IPS DF 6.9 (cell line): Measurements from ENCODE around the gene CRYBG1.
"Not testable (repeated sequence)": the region's sequence is repeated elsewhere in the genome, so short reads cannot be mapped to it uniquely, and the experiment has no call there.

ENCODE experiments used
- DNase-seq: peaks from one replicate; pipeline ENCODE4 v3.0.0-alpha.2; 2013; ENCODE audit warnings: low read depth, low spot score
- H3K27ac ChIP-seq: one replicate; pipeline ENCODE4 v1.5.1; 2013; ENCODE audit warnings: low read length, control low read depth
- H3K27me3 ChIP-seq: 2 replicates; pipeline ENCODE4 v1.6.1; 2013; ENCODE audit warnings: mild to moderate bottlenecking, low read length; ENCODE audit not compliant: control insufficient read depth, insufficient read depth
- H3K36me3 ChIP-seq: 2 replicates; pipeline ENCODE4 v1.6.1; 2013; ENCODE audit warnings: low read length; ENCODE audit not compliant: control insufficient read depth, insufficient read depth
- H3K4me1 ChIP-seq: 2 replicates; pipeline ENCODE4 v1.6.1; 2013; ENCODE audit warnings: low read length; ENCODE audit not compliant: control insufficient read depth, insufficient read depth
- H3K4me3 ChIP-seq: 2 replicates; pipeline ENCODE4 v1.5.1; 2013; ENCODE audit warnings: mild to moderate bottlenecking, low read length
- H3K9me3 ChIP-seq: 2 replicates; pipeline ENCODE4 v1.6.1; 2013; ENCODE audit warnings: low read length, inconsistent platforms; ENCODE audit not compliant: control insufficient read depth, insufficient read depth
- WGBS: extraction: QIAGEN DNeasy Blood & Tissue Kit; methylation state at CpG from one replicate; pipeline ENCODE4 v1.1.7; 2013; ENCODE audit warnings: mixed read lengths, missing lambda C conversion rate; ENCODE audit not compliant: insufficient read length, insufficient coverage; 5-methylcytosine and 5-hydroxymethylcytosine counted together

Gene CRYBG1

GRCh38 chr6:106512048-106512967 is 151.8 kb downstream of the CRYBG1 start:
- Histone ChIP-seq H3K27me3 (peaks cover 31% of the 10 kb centered on the region), H3K4me3 (peak overlapping the region; percentile 27; the same call in 1 of the 2 replicates), H3K9me3 (no peaks in the 10 kb centered on the region), H3K4me1 (peaks cover 3% of the 10 kb centered on the region), H3K36me3 (no peaks in the 10 kb centered on the region), H3K27ac (no peak overlapping the region)
- no CpG with 5 or more reads among the region's 90 CpGs for WGBS
- DNase-seq: no peak

GRCh38 chr6:106512968-106513574 is 152.6 kb downstream of the CRYBG1 start:
- Histone ChIP-seq H3K36me3 (no peaks in the 10 kb centered on the region), H3K4me3 (peak overlapping the region; percentile 27; the same call in 1 of the 2 replicates), H3K4me1 (peaks cover 3% of the 10 kb centered on the region), H3K27me3 (peaks cover 31% of the 10 kb centered on the region), H3K9me3 (no peaks in the 10 kb centered on the region), H3K27ac (no peak overlapping the region)
- no peak for DNase-seq
- WGBS: no CpG with 5 or more reads among the region's 19 CpGs

- WGBS: no CpG with 5 or more reads among the region's 3 CpGs
- Histone ChIP-seq H3K4me1 (peaks cover 3% of the 10 kb centered on the region), H3K27me3 (peaks cover 27% of the 10 kb centered on the region), H3K9me3 (no peaks in the 10 kb centered on the region), H3K36me3 (no peaks in the 10 kb centered on the region), H3K4me3 (no peak overlapping the region), H3K27ac (no peak overlapping the region)
- no peak for DNase-seq
These were observed 153.5 kb downstream of the CRYBG1 start for GRCh38 chr6:106513808-106514582.

GRCh38 chr6:106514583-106514885 is 154.0 kb downstream of the CRYBG1 start:
- Histone ChIP-seq H3K27ac (no peak overlapping the region), H3K4me1 (peaks cover 3% of the 10 kb centered on the region), H3K9me3 (no peaks in the 10 kb centered on the region), H3K27me3 (peaks cover 25% of the 10 kb centered on the region), H3K4me3 (no peak overlapping the region), H3K36me3 (no peaks in the 10 kb centered on the region)
- no CpG with 5 or more reads among the region's 2 CpGs for WGBS
- no peak for DNase-seq

GRCh38 chr6:106515582-106515981 is 155.1 kb downstream of the CRYBG1 start:
- DNase-seq, H3K4me1 ChIP-seq, H3K4me3 ChIP-seq, H3K36me3 ChIP-seq, H3K9me3 ChIP-seq, H3K27ac ChIP-seq: not testable (repeated sequence)
- WGBS: no CpG with 5 or more reads among the region's 3 CpGs
- peaks cover 19% of the 10 kb centered on the region for H3K27me3 ChIP-seq

GRCh38 chr6:106516616-106517015 is 156.1 kb downstream of the CRYBG1 start:
- Histone ChIP-seq H3K4me3 (no peak overlapping the region), H3K27ac (no peak overlapping the region), H3K9me3 (no peaks in the 10 kb centered on the region), H3K36me3 (no peaks in the 10 kb centered on the region), H3K27me3 (peaks cover 10% of the 10 kb centered on the region; the same call in 1 of the 2 replicates), H3K4me1 (peaks cover 1% of the 10 kb centered on the region)
- WGBS: no CpG with 5 or more reads among the region's 4 CpGs
- no peak for DNase-seq

GRCh38 chr6:106517706-106518105 is 157.2 kb downstream of the CRYBG1 start:
- H3K9me3 ChIP-seq: no peaks in the 10 kb centered on the region
- no peak overlapping the region for H3K4me3 ChIP-seq
- peaks cover 6% of the 10 kb centered on the region; the same call in 1 of the 2 replicates for H3K27me3 ChIP-seq
- DNase-seq: no peak
- peaks cover 1% of the 10 kb centered on the region; the same call in 1 of the 2 replicates for H3K4me1 ChIP-seq
- WGBS: no CpG with 5 or more reads among the region's 2 CpGs
- no peak overlapping the region for H3K27ac ChIP-seq
- no peaks in the 10 kb centered on the region for H3K36me3 ChIP-seq

GRCh38 chr6:106518748-106519147 is 158.2 kb downstream of the CRYBG1 start:
- H3K27me3 ChIP-seq: peaks cover 2% of the 10 kb centered on the region; the same call in 1 of the 2 replicates
- H3K36me3 ChIP-seq: no peaks in the 10 kb centered on the region
- H3K4me3 ChIP-seq: no peak overlapping the region
- WGBS: no CpG with 5 or more reads among the region's 3 CpGs
- DNase-seq: no peak
- H3K27ac ChIP-seq: no peak overlapping the region
- H3K4me1 ChIP-seq: peaks cover 1% of the 10 kb centered on the region; the same call in 1 of the 2 replicates
- H3K9me3 ChIP-seq: no peaks in the 10 kb centered on the region

GRCh38 chr6:106519460-106520394 is 159.2 kb downstream of the CRYBG1 start:
- H3K27ac ChIP-seq: no peak overlapping the region
- DNase-seq: no peak
- H3K4me1 ChIP-seq: no peaks in the 10 kb centered on the region
- no peak overlapping the region for H3K4me3 ChIP-seq
- no peaks in the 10 kb centered on the region for H3K27me3 ChIP-seq
- no CpG with 5 or more reads among the region's 14 CpGs for WGBS
- H3K9me3 ChIP-seq: no peaks in the 10 kb centered on the region
- no peaks in the 10 kb centered on the region for H3K36me3 ChIP-seq
